Measurements from ENCODE around the gene ACY1.
"Not testable (repeated sequence)": the region's sequence is repeated elsewhere in the genome, so short reads cannot be mapped to it uniquely, and the experiment has no call there.

ACY1 gene

GRCh38 chr3:52030714-52031310 lies 47.5 kb downstream of the ACY1 start:
- no peak for DNase-seq

GRCh38 chr3:52031896-52032295 lies 48.6 kb downstream of the ACY1 start:
- no peak for DNase-seq

GRCh38 chr3:52032702-52033408 lies 49.5 kb downstream of the ACY1 start:
- no peak for DNase-seq

- DNase-seq = not testable (repeated sequence)
Measured at GRCh38 chr3:52033748-52034147, 50.4 kb downstream of the ACY1 start.

- DNase-seq = no peak
Measured at GRCh38 chr3:52034212-52034611, 50.9 kb downstream of the ACY1 start.

- DNase-seq = no peak
Measured at GRCh38 chr3:52034651-52035050, 51.3 kb downstream of the ACY1 start.

GRCh38 chr3:52036222-52036694 lies 52.9 kb downstream of the ACY1 start:
- no peak for DNase-seq

- no peak for DNase-seq
Measured at GRCh38 chr3:52036829-52037228, 53.5 kb downstream of the ACY1 start.

- DNase-seq = no peak
Measured at GRCh38 chr3:52037291-52037690, 54.0 kb downstream of the ACY1 start.

- no peak for DNase-seq
Measured at GRCh38 chr3:52038227-52038626, 54.9 kb downstream of the ACY1 start.
